Ammon's horn (tissue), 1 donor: ENCODE data around the gene CD40LG.

Source experiments
- DNase-seq: peaks from one replicate; pipeline ENCODE4 v3.0.0-alpha.2; 2016; ENCODE audit warnings: low spot score

The CD40LG gene

GRCh38 chrX:136647677-136648360, at the start of gene CD40LG:
TSS of gene CD40LG (plus strand) at chrX:136648158. CDS start at chrX:136648249, 91 bp downstream.
- no peak for DNase-seq

- DNase-seq: no peak
These were observed 49.3 kb upstream of the CD40LG start for GRCh38 chrX:136598631-136599030.

GRCh38 chrX:136600059-136600458, 47.9 kb upstream of the CD40LG start:
- no peak for DNase-seq

DNA sequence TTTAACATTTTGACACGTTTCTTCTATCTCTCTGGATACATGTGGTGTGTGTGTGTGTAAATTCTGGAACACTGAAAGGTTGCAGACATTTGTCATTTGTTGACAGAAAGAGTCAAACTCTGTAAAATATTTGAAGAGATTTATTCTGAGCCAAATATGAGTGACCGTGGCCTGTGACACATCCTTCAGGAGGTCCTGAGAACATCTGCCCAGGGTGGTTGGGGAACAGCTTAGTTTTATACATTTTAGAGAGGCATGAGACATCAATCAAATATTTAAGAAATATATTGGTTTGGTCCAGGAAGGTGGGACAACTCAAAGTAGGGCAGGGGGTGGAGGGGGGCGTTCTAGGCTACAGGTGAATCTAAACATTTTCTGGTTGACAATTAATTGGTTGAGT, 40.7 kb upstream of the CD40LG start:
- DNase-seq: no peak

DNA sequence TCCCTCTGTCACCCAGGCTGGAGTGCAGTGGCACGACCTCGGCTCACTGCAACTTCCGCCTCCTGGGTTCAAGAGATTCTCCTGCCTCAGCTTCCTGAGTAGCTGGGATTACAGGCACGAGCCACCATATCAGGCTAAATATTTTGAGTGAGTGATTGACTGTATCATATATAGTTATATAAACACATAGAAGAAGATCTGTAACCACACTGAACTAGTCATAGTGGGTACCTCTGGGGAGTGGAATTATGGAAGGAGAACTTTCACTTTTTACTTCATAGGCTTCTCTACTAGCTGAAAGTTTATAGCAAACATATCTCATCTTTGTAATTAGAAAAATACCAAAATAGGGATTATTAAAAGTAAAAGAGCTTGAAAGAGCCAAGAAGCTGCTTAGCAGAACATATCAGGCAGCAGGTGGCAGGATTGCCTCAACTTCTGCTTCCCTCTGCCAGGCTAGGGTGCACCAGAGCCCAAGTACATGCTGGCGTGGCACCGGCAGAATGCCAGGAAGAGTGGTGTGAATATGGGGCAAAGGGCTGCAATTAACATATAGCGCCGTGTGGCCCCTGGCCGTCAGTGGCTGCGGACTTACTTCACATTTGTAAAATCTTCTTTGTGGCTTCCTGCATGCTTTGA, 39.5 kb upstream of the CD40LG start:
- DNase-seq: peak; percentile 52

GRCh38 chrX:136616987-136617685, 30.8 kb upstream of the CD40LG start:
- no peak for DNase-seq

DNA sequence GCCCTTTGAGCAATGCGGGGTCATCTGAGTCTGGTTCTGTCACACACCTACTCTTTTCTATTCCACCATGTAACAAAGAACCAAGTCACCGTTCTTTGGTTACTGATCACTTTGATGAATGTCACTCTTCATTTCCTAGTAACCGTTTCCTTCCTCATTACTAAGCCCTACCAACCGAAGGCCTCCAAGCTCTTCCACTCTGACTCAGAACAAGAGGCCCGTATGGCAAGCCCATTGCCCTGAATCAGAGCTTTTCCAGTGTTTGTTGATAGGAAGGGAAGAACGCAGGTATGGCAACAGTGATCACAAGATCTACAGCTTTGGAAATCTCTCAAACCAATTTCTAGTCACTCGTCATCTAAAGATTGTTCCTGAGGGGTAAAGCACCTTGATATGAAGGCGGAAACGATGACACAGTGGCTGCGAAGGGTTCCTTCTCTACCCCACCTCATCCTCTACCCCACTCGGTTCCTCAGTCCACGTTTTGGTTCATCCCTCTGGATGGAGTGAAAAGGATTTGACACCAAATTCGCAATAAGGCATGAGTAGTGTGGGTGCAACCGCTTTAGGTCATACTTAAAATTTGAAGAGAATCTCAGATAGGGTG, 28.0 kb upstream of the CD40LG start:
- DNase-seq: no peak

GRCh38 chrX:136620780-136621179, 27.2 kb upstream of the CD40LG start:
- DNase-seq: no peak

GRCh38 chrX:136622568-136622967, 25.4 kb upstream of the CD40LG start:
- DNase-seq: no peak

GRCh38 chrX:136623396-136623795, 24.6 kb upstream of the CD40LG start:
- no peak for DNase-seq

GRCh38 chrX:136625246-136625645, 22.7 kb upstream of the CD40LG start:
- no peak for DNase-seq

DNA sequence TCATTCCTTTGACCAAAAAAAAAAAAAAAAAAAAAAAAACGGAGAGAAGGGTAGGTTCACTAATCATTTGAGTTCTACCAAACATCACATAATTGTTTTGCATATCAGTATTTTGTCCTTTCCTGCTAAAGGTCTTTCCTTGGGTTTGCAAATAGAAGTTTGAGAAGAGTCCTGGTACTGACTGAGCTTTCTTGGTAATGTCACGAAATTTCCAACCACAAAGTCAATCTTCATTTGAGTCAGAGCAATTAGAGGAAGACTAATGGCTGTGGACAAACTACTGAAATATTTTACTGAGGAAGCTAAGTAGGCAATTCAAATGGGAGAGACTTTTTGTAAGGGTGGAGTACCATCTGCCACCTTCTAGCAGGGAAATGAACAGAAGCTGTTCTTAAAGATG, 21.7 kb upstream of the CD40LG start:
- DNase-seq: no peak

- DNase-seq: no peak
These were observed 21.1 kb upstream of the CD40LG start for GRCh38 chrX:136626891-136627290.

GRCh38 chrX:136627409-136627808, 20.5 kb upstream of the CD40LG start:
- no peak for DNase-seq

- no peak for DNase-seq
These were observed 18.7 kb upstream of the CD40LG start for GRCh38 chrX:136629084-136629750.

DNA sequence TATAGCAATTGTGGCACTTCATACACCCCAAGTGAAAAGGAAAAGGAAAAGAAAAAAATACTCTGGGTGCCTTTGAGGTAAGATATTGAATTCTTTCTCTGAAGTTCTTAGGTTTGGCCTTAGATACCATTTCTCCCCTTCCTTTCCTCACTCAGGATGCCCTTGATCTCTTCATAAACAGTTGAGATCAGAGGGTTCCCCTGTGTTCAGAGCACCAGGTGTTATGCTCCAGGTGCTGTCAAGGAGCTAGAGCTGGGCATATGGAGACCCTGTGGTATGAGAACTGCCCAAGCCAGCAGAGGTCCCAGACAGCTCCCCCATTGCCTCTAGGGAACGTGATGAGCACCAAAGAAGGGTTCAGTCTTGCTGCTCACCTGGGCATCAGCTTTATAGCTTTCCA, 17.1 kb upstream of the CD40LG start:
- DNase-seq: no peak

DNA sequence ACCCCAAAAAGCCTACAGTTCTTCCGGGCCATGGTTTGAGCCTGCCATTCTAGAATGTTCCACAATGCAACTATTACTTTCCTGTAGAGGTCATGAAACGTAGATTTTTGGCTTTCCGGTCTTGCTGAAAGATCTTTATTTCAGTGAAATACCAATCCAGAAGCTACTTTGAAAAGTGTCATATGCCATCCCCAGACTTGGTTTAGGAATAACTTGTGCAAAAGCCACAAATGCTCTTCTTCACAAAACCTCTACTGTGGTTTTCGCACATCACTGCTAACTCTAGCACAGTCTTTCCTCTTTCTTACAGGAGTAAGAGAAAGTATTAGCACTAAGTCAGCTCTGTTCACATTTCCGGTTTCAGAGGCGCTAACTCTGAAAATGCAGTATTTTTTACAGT, 12.7 kb upstream of the CD40LG start:
- DNase-seq: no peak

- no peak for DNase-seq
These were observed 11.8 kb upstream of the CD40LG start for GRCh38 chrX:136636121-136636520.

DNA sequence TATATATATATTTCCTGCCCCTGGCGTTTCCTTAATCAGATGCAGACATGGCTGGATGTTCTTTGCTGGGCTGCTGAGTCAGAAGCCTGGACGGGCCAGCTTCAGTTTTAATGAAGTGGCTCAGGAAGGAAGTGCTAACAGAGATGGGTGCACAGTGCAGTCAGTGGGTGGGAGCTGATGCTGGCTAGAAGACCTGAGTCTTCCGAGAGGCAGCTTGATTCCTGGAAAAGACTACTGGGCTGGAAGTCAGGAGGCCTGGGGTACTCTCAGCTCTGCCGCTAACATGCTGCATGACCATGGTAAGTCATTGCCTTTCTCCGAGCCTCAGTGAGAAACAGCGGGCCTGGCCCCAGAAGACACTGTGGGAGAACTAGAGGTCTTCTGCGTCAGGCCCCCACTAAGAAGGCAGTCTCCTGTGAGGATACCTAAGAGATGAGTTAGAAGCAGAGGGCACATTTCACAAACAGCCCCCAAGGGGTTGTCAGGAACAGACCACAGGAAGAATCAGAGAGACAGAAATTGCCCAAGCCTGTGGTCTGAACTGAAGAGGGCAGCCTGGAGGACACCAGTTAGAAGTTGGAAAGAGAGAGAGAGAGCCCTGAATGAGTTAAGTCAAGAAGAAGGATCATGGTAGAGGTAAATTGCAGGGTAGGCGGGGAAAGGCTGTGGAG, 8.3 kb upstream of the CD40LG start:
- no peak for DNase-seq

GRCh38 chrX:136643243-136643642, 4.7 kb upstream of the CD40LG start:
- no peak for DNase-seq

DNA sequence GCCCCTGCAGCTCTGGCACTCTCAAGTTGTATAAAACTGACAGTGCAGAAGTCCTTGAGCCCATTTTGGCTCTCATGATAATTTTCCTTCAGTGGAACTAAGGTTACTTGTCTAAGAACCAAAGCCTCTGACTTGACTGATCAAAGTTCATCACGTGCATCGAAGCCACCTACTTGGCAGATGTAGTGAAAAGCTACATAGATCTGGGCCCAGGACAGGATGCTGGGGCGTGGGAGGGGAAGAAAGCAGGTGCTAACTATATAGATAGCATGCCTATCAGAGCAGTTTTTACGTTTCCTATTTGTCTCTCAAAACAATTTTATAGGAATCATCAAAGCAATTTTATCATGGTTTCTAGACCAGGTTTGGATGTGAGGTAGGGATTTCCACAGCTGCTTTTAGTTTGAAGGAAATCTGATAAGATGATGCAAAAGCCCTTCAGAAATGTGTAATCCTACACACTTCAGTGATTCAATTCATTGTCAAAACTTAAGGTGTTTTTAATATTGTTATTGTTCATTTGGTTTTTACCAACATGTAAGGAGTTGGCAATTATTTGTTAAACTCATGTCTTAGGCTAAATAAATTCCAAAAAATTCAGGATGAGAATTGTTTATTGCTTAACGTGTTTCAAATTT, 1.2 kb upstream of the CD40LG start:
- no peak for DNase-seq
